HG03103 (cell line): ENCODE results near the gene PRKRA.
A peak's percentile ranks its signal among the peaks of the same experiment; 100 is the strongest.
"Not testable (repeated sequence)": the region's sequence is repeated elsewhere in the genome, so short reads cannot be mapped to it uniquely, and the experiment has no call there.

ENCODE experiments used
- ATAC-seq: cut with Tn5 transposase; IDR thresholded peaks from one replicate; pipeline ENCODE4 v1.9.1; 2021; ENCODE audit warnings: low read depth; ENCODE audit not compliant: unreplicated experiment

PRKRA gene

GRCh38 chr2:178450774-178451525, at the start of gene PRKRA, which contains the start of gene PJVK:
Gene PRKRA (minus strand): TSS chr2:178451175. CDS start chr2:178451030, 145 bp downstream.
Gene PJVK (plus strand): TSS chr2:178451378. CDS start chr2:178453410, 2,032 bp downstream.
- peak; percentile 78 for ATAC-seq

DNA sequence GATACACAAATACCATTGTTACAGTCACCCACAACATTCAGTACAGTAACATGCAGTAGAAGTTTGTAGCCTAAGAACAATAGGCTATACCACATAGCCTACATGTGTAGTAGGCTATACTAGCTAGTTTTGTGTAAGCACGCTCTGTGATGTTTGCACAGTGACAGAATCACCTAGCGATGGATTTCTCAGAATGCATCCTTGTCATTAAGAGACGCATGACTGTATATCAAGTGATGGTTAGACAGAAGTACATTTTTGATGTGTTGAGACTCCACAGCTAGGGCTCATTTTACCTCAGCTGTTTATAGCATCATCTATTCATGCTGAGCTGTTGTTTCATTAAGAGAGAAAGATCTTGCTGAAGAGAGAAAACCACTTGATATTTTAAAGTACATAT, 48.7 kb upstream of the PRKRA start:
- ATAC-seq = no peak

DNA sequence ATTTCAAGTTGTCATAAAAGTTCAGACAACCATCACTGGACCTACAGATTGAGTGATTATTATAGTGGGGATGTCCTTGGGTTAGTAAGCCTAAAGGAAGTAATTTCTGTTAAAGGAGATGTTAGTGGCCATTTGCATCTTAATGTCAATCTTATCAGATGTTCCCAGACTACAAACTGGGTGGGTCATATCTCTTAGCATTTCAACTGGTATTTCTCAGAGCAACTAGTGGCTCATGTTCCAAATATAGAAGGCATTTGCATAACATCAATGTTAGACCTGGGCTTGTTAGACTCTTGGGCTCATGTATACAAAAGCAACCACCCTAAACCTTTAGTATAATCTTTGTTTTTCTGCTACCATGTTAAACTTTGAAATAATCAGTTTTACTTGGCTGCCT, 47.2 kb upstream of the PRKRA start:
- ATAC-seq = peak; percentile 63

DNA sequence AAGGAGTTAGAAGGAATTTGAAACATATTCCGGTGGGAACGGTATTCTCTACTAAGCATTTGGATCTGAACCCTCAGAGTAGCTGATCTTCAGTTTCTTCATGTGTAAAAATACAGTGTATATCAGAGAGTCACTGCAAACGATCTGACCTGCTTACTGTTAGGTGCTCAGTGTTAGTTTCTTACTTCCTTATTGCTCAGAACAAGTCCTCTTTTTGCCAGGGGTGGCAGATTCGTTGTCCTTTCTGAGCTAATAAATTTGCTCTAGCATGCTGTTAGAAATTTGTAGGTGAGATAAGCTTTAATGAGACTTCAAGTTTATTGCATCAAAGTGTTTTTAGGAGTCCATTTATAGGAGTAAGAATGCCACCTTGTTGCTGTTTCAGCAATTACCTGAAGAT, 45.1 kb upstream of the PRKRA start:
- ATAC-seq = no peak

DNA sequence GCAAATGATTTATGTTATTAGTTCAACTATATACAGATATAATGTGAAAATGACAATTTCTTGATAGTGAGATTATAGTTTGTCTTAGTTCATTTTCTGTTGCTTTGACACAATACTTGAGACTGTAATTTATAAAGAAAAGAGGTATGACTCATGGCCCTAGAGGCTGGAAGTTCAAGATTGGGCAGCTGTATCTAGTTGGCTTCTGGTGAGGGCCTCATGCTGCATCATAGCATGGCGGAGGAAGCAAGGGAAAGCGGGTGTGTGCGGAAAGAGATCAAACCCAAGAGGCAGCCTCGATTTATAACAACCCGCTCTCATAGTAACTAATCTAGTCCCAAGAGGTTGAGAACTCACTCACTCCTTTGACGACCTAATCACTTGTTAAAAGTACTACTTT, 40.6 kb upstream of the PRKRA start:
- ATAC-seq = no peak

GRCh38 chr2:178485356-178485755, 34.4 kb upstream of the PRKRA start:
- no peak for ATAC-seq

DNA sequence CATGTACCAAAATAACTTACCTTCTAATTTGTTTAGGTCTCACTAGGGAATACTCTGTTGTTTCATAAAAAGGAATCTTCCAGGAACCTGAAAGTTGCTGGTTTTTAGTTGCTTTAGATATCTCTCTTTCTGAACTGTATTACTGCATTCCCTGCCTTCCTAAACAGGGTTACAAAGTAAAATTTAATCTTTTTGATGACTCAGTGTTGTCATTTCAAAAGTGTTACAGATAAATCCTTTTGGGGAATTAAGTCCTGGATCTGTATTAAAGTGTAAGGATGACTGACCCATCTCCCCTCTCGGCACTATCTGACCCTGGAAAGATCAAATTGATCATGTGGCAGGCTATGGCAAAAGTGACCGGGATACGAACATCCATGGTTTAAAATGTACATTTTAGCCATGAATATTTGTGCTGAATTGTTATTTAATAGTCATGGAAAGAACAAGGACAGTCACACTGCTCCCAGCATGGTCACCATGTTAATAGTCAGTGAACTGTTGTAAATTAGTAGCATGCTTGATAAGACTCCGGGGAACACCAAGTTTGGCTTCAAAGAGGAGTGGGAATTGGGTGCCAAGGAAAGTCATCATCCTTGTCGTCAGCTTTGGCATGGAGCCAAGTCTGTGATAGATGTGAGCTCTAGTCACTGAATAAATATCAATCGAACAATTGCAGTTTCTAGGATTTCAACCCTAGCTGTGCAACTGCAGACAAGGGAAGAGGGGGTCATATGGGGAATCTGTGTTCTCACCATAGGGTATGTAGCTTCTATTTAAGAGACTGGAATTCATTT, 33.5 kb upstream of the PRKRA start:
- no peak for ATAC-seq

- peak; percentile 34 for ATAC-seq
These were observed 31.5 kb upstream of the PRKRA start for GRCh38 chr2:178482437-178482836.

DNA sequence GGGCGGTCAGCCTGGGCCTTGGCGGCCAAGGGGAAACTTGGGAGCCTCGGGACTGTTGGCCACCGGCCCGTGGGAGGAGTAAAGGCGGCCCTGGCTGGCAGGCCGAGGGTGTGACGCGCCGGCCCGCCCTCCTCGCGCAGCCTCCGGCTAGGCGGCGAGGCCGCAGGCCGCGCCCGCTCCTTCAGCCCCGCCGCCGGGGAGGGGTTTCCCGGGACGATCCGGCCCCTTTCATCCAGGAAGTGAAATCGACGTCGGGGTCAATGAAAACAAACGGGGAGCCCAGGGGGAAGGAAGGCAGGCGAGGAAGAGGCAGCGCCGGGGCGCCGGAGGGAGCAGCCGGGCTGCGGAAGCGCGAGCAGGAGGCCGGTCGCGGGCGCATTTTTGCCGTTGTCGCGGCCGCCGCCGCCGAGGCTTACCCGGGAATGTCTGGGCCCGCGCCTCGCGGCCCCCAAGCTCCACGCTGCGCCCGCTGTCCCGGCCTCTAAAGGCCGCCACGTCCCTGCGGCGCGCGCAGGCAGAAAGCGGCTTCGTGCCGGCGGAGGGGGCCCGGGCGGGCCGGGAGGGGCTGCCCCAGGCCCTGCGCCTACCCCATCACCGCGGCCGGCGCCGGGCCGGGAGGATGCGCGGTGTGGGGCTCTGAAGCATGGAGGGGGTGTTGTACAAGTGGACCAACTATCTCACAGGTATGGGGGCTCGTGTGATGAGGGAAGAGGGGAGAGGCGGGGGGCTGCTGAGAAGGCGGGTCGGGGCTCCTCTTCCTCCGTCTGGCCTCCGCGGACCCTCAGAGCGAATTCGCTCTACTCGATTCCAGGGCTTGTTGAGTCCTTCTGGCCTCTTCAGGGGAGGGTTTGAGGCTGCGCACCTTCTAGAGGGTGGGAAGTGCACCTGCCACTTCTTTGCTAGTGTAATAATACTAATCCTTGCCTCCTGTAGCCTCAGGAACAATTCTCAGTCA, 29.5 kb upstream of the PRKRA start, which contains the start of gene PLEKHA3:
Gene PLEKHA3 (plus strand): TSS at position 231 of the 955 bp plus-strand sequence. CDS start 413 bp downstream, at position 644.
- ATAC-seq = peak; percentile 48

DNA sequence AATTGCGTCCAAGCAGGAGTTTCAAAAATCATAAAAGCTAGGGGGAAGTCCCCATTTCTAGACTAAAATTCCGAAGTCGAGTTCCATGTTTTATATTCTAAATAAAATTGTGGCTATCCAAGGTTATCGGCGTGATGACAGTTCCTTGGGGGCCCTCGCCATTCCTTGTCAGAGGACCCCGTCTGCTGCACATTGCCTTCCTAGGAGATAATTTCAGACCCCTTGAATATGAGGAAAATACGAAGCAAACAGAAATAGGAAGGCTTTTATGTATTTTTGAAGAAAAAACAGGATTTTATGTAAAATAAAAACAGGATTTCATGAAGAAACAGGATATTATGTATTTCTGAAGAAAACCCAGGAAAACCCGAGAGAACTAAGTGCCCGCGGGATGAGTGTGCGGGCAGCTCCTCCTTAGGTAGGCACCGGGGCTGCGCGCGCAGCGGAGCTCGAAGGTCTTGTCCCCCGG, 28.8 kb upstream of the PRKRA start:
- ATAC-seq = no peak

GRCh38 chr2:178479275-178479616, 28.3 kb upstream of the PRKRA start:
- ATAC-seq = no peak

GRCh38 chr2:178478439-178479274, 27.7 kb upstream of the PRKRA start, which contains the start of gene FKBP7:
Gene FKBP7 (minus strand): TSS chr2:178478600. CDS start chr2:178478499, 101 bp downstream.
- ATAC-seq = peak; percentile 46

GRCh38 chr2:178478130-178478438, 27.1 kb upstream of the PRKRA start:
- peak; percentile 2 for ATAC-seq

GRCh38 chr2:178477443-178478129, 26.6 kb upstream of the PRKRA start:
- ATAC-seq = no peak

GRCh38 chr2:178476477-178476876, 25.5 kb upstream of the PRKRA start:
- ATAC-seq = no peak

DNA sequence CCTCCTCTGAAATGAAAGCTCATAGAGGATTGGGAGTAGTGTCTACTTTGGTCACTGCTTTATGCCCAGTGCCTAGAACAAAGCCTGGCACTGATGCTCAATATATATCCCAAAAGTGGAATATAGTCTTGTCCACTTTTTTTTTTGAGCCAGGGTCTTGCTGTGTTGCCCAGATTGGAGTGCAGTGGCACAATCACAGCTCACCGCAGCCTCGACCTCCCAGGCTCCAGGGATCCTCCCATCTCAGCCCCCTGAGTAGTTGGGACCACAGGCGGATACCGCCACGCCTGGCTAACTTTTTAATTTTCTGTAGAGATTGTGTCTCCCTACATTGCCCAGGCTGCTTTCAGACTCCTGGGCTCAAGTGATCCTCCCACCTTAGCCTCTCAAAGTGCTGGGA, 23.6 kb upstream of the PRKRA start:
- ATAC-seq = no peak

GRCh38 chr2:178473931-178474330, 23.0 kb upstream of the PRKRA start:
- ATAC-seq = no peak

- ATAC-seq = no peak
These were observed 22.4 kb upstream of the PRKRA start for GRCh38 chr2:178473373-178473772.

GRCh38 chr2:178471313-178471712, 20.3 kb upstream of the PRKRA start:
- not testable (repeated sequence) for ATAC-seq
